ENCODE data around the gene ITGA2B. TPM values are rescaled to one million over a fixed set of nuclear protein-coding genes. Genes with fewer than 3 reads are reported as not detected.
"Not testable (repeated sequence)": the region's sequence is repeated elsewhere in the genome, so short reads cannot be mapped to it uniquely, and the experiment has no call there.

ITGA2B gene
- total RNA-seq, 1 experiment from 2014 or later, result 0.67 TPM

- Histone ChIP-seq H3K9me3 (replicated peaks) (no peaks in the 10 kb centered on the region), H3K27me3 (no peaks in the 10 kb centered on the region), H3K4me3 (no peak overlapping the region), H3K27ac (no peak overlapping the region), H3K4me1 (no peaks in the 10 kb centered on the region), H3K36me3 (no peaks in the 10 kb centered on the region)
- DNase-seq, result no peak
These were observed 6.1 kb downstream of the ITGA2B start for GRCh38 chr17:44383363-44383762.

DNA sequence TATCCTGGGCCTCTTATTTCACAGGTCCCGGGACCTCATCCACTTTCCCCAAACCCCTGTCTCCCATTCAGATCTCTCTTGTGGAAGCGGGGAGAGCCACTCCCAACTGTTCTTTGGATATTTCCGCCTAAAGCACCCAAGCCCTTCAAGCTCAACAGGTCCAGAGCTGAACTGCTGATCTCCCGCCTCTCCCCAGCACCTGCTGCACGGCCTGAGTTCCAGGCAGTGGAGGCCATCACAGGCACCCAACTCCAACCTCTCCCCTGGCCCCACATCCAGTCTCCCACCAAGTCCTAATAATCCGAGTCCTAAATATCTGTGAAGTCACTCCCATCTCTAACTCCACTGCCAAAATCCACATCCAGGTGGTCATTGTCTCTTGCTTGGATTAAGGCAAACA is 6.5 kb downstream of the ITGA2B start:
- no peaks in the 10 kb centered on the region for H3K4me1 ChIP-seq
- H3K27me3 ChIP-seq, result no peaks in the 10 kb centered on the region
- no peak overlapping the region for H3K4me3 ChIP-seq
- DNase-seq, result no peak
- no peaks in the 10 kb centered on the region for H3K36me3 ChIP-seq
- no peak overlapping the region for H3K27ac ChIP-seq
- no peaks in the 10 kb centered on the region for H3K9me3 ChIP-seq (replicated peaks)

GRCh38 chr17:44381810-44382305 is 7.6 kb downstream of the ITGA2B start:
- H3K36me3 ChIP-seq, result no peaks in the 10 kb centered on the region

DNA sequence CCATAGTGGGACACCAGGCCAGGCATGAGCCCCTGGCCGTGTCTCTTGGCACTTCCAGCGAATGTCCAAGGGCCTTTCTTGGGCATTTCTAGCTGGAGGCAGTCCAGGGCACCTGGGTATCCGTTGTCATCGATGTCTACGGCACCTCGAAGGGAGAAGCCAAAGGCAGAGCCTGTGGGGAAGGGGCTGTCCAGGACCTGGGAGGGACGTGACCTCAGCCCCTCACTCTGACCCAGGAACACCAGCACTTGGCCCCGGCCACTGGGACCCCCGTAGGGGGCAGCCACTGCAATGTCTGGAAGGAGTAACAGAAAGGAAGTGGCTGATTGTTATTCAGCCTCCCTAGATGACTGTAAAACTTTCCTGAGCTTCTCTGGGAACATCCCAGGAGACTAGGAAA is 8.7 kb downstream of the ITGA2B start:
- Histone ChIP-seq H3K27me3 (no peaks in the 10 kb centered on the region), H3K4me3 (no peak overlapping the region), H3K4me1 (no peaks in the 10 kb centered on the region), H3K36me3 (no peaks in the 10 kb centered on the region), H3K9me3 (replicated peaks) (no peaks in the 10 kb centered on the region), H3K27ac (no peak overlapping the region)
- no peak for DNase-seq

More at GRCh38 chr17:44381810-44382305, 7.6 kb downstream of the ITGA2B start:
- H3K9me3 ChIP-seq (replicated peaks), result no peaks in the 10 kb centered on the region
- no peak for DNase-seq
- H3K27ac ChIP-seq, result no peak overlapping the region
- no peak overlapping the region for H3K4me3 ChIP-seq
- H3K27me3 ChIP-seq, result no peaks in the 10 kb centered on the region
- H3K4me1 ChIP-seq, result no peaks in the 10 kb centered on the region

DNA sequence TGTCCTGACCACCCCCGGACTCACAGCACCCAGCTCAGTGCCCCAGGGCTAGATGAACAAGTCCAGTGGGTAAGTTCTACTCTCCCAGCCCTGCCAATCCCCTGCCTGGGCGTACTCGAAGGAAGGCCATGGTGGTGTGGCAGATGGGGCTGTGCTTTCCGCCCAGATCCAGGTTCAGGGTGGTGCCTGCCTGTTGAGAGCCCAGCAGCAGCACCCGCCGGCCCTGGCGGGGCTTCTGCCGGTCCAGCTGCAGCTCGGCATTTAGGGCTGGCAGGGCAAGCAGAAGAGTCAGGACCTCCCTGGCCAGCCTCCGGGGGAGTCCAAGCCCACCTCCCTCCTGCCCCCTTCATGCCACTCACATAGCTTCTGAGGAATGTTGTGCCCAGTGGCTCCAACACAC is 9.6 kb downstream of the ITGA2B start:
- no peaks in the 10 kb centered on the region for H3K9me3 ChIP-seq (replicated peaks)
- no peaks in the 10 kb centered on the region for H3K36me3 ChIP-seq
- no peaks in the 10 kb centered on the region for H3K4me1 ChIP-seq
- H3K27me3 ChIP-seq, result no peaks in the 10 kb centered on the region
- H3K27ac ChIP-seq, result no peak overlapping the region
- no peak overlapping the region for H3K4me3 ChIP-seq
- no peak for DNase-seq

DNA sequence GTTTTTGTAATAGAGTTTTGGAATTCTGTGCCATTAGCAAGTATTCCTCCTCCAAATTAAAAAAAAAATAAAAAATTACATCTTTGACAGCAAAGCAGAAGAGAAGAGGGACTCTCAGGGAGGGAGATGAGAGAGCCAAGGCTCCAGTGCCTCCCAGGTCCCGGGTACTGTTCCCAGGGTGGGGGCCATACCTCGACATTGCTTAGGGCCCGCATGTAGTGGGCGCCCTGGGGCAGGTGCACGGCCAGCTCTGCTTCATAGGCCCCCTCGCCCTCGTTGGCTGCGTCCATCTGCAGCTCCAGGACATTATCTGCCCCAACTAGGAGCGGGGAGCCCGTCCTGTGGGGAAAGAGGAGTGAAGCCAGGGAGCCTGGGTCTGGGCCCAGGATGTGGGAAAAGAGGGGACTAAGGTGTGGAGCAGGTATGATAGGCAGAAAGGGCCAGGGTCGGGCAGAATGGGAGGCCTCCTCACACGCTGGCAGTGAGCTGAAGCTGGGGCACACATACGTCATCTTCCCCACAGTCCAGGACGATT is 11.2 kb downstream of the ITGA2B start:
- DNase-seq, result no peak
- H3K27me3 ChIP-seq, result no peaks in the 10 kb centered on the region
- no peak overlapping the region for H3K27ac ChIP-seq
- no peak overlapping the region for H3K4me3 ChIP-seq
- H3K4me1 ChIP-seq, result peaks cover 2% of the 10 kb centered on the region; the same call in 1 of the 2 replicates
- H3K36me3 ChIP-seq, result no peaks in the 10 kb centered on the region
- no peaks in the 10 kb centered on the region for H3K9me3 ChIP-seq (replicated peaks)

DNA sequence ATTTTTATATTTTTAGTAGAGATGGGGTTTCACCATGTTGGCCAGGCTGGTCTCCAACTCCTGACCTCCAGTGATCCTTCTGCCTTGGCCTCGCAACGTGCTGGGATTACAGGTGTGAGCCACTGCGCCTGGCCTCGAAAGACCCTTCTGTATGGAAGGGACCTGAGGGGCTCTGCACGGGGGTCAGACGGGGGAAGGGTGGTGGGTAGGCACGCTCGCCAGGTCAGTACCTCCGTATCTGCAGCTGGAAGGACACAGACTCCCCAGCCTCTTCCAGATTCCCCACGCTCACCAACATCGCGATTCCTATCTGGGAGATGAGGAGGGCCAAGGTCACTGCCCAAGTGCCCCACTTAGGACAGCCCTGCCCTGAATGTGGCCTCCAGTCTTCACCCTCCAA is 12.7 kb downstream of the ITGA2B start:
- no peaks in the 10 kb centered on the region for H3K27me3 ChIP-seq
- no peaks in the 10 kb centered on the region for H3K9me3 ChIP-seq (replicated peaks)
- no peak overlapping the region for H3K27ac ChIP-seq
- peaks cover 2% of the 10 kb centered on the region; the same call in 1 of the 2 replicates for H3K4me1 ChIP-seq
- no peak for DNase-seq
- H3K4me3 ChIP-seq, result no peak overlapping the region
- H3K36me3 ChIP-seq, result no peaks in the 10 kb centered on the region

- Histone ChIP-seq H3K4me3 (no peak overlapping the region), H3K27me3 (no peaks in the 10 kb centered on the region), H3K9me3 (replicated peaks) (no peaks in the 10 kb centered on the region), H3K27ac (no peak overlapping the region), H3K36me3 (no peaks in the 10 kb centered on the region), H3K4me1 (peaks cover 2% of the 10 kb centered on the region; the same call in 1 of the 2 replicates)
- peak in 1 of 2 experiments; percentile 54 for DNase-seq
These were observed 13.3 kb downstream of the ITGA2B start for GRCh38 chr17:44376124-44376523.

GRCh38 chr17:44375196-44376017 is 14.0 kb downstream of the ITGA2B start:
- H3K27me3 ChIP-seq, result no peaks in the 10 kb centered on the region
- no peaks in the 10 kb centered on the region for H3K9me3 ChIP-seq (replicated peaks)
- H3K4me1 ChIP-seq, result peaks cover 2% of the 10 kb centered on the region; the same call in 1 of the 2 replicates
- no peak overlapping the region for H3K27ac ChIP-seq
- H3K4me3 ChIP-seq, result no peak overlapping the region
- no peak for DNase-seq
- no peaks in the 10 kb centered on the region for H3K36me3 ChIP-seq

DNA sequence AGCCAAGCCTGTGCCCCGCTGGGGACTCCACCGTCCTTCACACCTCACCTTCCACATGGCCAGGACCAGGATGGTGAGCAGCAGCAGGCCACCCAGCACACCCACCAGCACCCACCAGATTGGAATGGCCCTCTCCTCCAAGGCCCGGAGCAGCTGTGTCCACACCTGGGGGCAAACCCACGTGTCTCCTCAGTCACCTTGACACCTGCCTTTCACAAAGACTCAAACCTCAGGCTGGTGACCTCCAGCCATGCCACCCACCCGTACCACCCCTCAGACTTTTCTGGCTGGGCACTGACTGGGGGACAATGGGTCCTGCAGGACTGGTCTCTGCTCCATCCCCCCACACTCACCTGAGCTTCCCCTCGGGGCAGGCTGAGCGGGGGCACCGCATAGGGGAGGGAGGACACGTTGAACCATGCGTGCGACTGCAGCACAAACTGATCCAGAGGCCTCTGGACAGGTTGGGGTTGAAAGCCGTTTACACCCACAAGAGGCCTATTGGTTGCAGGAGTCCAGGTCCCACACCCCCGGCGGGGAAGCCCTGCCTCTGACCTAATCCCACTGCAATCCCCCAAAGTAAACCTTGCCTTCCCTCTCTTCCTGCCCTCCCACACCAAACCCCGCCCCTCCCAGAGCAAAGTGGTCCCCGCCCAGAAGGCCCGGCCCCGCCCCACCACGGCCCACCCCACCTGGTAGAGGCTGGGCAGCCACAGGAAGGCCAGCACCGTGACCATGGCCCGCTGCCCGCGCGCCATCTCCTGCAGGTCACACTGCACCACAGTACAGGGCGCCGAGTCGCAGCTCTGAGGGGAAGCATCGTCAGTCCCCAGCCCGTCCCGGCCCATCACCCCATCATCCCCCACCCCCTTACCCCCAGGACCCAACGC is 14.9 kb downstream of the ITGA2B start:
- H3K27me3 ChIP-seq, result no peaks in the 10 kb centered on the region
- DNase-seq, result peak; percentile 31 to 37
- H3K4me1 ChIP-seq, result peaks cover 2% of the 10 kb centered on the region; the same call in 1 of the 2 replicates

DNA sequence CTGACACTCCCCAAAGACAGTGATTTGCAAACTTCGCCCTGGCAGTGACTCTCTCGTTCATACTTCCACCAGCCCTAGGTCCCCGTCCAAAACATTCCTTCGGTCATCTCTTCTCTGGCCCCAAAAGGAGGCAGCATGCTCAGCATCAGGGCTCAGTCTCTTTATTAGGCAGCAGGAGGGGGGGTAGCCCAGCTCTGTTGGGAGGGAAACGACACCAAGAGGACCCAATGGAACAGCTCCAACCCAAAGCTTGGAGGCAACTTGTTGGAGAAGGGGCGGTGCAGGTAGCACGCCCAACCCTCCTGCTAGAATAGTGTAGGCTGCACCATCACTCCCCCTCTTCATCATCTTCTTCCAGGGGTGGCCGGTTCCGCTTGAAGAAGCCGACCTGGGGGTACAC is 17.4 kb downstream of the ITGA2B start:
- Histone ChIP-seq H3K36me3 (no peaks in the 10 kb centered on the region), H3K27ac (no peak overlapping the region), H3K4me3 (no peak overlapping the region), H3K4me1 (peaks cover 2% of the 10 kb centered on the region; the same call in 1 of the 2 replicates), H3K27me3 (no peaks in the 10 kb centered on the region), H3K9me3 (replicated peaks) (no peaks in the 10 kb centered on the region)
- no peak for DNase-seq

More for the DNA sequence above, 14.9 kb downstream of the ITGA2B start:
- H3K4me3 ChIP-seq, result no peak overlapping the region
- H3K27ac ChIP-seq, result no peak overlapping the region
- H3K9me3 ChIP-seq (replicated peaks), result no peaks in the 10 kb centered on the region
- no peaks in the 10 kb centered on the region for H3K36me3 ChIP-seq

GRCh38 chr17:44369414-44370023 is 19.9 kb downstream of the ITGA2B start:
- H3K27ac ChIP-seq; H3K4me3 ChIP-seq; DNase-seq; H3K27me3 ChIP-seq; H3K9me3 ChIP-seq (replicated peaks); H3K4me1 ChIP-seq; H3K36me3 ChIP-seq: not testable (repeated sequence)

DNA sequence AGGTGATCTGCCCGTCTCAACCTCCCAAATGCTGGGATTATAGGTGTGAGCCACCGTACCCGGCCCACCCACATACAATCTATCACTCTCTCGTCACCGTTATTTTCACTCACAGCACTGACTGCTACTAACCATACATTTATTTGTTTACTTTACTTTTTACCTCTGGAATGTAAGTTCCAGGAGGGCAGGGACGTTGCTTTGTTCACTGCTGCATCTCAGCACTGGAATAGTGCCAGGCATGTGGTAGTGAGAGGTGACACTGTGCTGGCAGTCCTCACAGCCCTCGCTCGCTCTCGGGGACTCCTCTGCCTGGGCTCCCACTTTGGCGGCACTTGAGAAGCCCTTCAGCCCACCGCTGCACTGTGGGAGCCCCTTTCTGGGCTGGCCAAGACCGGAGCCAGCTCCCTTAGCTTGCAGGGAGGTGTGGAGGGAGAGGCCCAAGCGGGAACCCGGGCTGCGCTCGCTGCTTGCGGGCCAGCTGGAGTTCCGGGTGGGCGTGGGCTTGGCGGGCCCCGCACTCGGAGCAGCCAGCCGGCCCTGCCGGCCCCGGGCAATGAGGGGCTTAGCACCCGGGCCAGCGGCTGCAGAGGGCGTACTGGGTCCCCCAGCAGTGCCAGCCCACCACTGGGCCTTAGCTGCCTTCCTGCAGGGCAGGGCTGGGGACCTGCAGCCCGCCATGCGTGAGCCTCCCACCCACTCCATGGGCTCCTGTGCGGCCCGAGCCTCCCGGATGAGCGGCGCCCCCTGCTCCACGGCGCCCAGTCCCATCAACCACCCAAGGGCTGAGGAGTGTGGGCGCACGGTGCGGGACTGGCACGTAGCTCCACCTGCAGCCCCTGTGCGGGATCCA is 20.8 kb downstream of the ITGA2B start:
- H3K9me3 ChIP-seq (replicated peaks), result not testable (repeated sequence)

More for the DNA sequence above, 20.8 kb downstream of the ITGA2B start:
- not testable (repeated sequence) for DNase-seq, H3K4me1 ChIP-seq, H3K27me3 ChIP-seq, H3K36me3 ChIP-seq, H3K4me3 ChIP-seq, H3K27ac ChIP-seq
